PC-9 (cell line): ENCODE data around the gene CDK6.

ENCODE experiments used
- CTCF ChIP-seq: fragments of 200-600 bp; sonication (generic); conservative IDR thresholded peaks from 2 replicates; pipeline ENCODE4 v1.6.1; 2017; ENCODE audit warnings: mixed run types, antibody characterized with exemption, mild to moderate bottlenecking, moderate library complexity
- EZH2 ChIP-seq: fragments of 200-600 bp; sonication (generic); IDR thresholded peaks from 2 replicates; pipeline ENCODE4 v1.8.0; 2017; ENCODE audit warnings: antibody characterized with exemption, low read depth

- TF ChIP-seq CTCF (no peak), EZH2 (no peak)
These were observed 203.6 kb downstream of the CDK6 start for GRCh38 chr7:92632791-92633190.
